GM19395 (cell line): ENCODE results near the gene ECSIT.

ENCODE experiments used
- ATAC-seq: cut with Tn5 transposase; IDR thresholded peaks from one replicate; pipeline ENCODE4 v1.9.1; 2021; ENCODE audit warnings: mild to moderate bottlenecking, moderate library complexity; ENCODE audit not compliant: unreplicated experiment

The ECSIT gene

GRCh38 chr19:11504502-11505031 is 24.4 kb downstream of the ECSIT start:
- no peak for ATAC-seq

DNA sequence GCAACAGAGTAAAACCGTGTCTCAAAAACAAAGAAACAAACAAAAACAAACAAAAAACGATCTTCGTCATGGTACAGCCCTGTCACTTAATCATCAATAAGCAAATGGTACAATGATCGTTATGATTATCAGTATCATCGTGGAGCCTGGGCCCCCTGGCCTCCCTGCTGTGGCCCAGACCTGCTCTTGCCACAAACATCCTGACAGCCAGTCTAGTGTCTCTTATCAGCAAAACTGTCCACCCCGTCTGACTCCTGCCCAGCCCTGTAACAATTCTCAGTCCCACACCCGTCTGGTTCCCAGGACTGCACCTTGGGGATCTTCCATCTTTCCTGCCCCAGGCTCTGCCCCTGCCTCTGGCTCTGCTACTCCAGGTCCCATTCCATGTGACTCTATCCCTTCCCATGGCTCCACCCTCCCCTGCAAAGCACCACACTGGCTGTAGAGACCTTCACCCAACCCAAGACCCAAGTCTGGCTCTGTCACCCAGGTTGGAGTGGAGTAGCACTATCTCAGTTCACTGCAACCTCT is 29.0 kb downstream of the ECSIT start:
- ATAC-seq, result no peak

DNA sequence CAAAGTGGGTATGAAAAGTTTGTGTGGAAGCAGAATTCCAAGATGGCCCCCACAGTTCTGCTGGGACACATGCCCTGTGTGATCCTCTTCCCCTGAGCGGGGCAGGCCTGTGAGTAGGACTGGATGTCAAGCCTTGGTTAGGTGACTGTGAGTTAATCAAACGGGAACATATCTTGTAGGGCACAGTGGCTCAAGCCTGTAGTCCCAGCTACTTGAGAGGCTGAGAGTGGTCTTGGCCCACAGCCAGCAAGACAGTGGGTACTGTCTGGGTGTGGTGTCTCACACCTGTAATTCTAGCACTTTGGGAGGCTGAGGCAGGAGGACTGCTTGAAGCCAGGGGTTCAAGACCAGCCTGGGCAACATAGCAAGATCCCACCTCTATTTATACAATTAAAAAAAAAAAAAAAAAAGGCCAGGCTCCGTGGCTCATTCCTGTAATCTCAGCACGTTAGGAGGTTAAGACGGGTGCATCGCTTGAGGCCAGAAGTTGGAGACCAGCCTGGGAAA is 29.7 kb downstream of the ECSIT start:
- no peak for ATAC-seq

DNA sequence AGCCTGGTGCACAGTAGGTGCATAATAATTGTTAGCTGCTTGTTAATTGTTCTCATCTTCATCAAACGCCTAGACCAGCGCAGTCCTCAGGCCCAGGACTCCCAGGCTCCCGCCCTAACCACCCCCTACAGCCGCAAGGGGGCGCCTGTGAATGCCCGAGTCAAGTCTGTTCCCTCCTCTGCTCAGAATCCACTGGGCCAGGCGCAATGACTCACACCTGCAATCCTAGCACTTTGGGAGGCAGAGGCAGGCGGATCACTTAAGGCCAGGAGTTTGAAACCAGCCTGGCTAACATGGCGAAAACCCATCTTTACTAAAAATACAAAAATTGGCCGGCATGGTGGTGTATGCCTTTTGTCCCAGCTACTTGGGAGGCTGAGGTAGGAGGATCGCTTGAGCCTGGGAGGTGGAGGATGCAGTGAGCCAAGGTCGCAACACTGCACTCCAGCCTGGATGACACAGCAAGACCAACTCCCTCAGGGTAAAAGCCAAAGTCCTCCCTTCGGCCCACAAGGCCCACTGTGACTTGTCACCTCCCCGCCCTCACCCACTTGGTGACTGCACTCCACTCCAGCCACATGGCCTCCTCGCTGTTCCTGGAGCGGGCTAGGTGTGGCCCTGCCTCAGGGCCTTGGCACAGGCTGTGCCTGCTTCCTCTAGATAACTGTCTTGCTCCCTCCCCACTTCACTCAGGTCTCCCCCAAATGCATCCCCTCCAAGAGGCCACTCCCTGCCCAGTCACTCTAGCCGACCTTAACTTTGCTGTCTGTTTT is 32.4 kb downstream of the ECSIT start:
- ATAC-seq, result no peak

GRCh38 chr19:11495885-11496284 is 33.0 kb downstream of the ECSIT start:
- no peak for ATAC-seq

- ATAC-seq, result no peak
These were observed 33.5 kb downstream of the ECSIT start for GRCh38 chr19:11495481-11495880.

GRCh38 chr19:11494634-11495285 is 34.2 kb downstream of the ECSIT start:
- no peak for ATAC-seq

- ATAC-seq, result no peak
These were observed 39.6 kb downstream of the ECSIT start for GRCh38 chr19:11489378-11489777.

DNA sequence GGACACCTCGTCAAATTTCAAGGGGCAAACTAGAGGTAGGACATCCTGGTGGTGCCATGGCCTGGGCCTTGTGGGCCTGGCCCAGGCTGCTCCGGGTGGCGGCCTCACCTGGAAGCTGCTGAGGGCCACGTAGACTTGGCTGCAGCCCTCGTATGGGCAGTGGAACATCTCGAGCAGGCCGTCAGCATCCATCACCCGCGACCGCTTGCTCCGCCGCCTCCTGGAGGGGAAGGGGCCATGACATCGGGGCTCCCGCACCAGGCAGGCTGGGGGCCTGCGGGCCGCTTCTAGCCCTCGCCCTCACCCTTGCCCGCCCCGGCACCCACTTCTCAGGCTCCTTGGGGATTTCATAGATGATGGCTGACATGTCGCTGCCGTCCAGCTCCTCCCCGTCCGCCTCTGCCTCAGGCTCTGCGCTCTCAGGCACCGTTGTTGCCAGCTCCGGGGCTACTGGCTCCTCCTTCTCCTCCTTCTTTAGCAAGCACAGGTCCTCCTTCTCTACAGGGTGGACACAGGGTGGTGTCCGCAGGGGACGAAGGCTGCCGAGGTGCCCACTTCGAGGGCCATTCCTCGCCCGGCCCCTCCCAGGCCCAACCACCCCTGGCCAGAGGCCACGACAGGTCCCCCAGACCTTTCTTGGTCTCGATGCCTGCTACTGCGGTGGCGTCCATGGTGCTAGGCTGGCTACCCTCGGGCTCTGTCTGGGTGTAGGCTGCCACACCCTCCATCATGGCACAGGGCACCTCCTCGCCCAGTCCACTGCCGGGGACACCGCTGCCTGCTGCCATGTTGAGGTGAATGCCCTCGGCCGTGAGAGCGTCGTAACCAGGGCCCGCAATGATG is 42.1 kb downstream of the ECSIT start:
- ATAC-seq, result no peak

DNA sequence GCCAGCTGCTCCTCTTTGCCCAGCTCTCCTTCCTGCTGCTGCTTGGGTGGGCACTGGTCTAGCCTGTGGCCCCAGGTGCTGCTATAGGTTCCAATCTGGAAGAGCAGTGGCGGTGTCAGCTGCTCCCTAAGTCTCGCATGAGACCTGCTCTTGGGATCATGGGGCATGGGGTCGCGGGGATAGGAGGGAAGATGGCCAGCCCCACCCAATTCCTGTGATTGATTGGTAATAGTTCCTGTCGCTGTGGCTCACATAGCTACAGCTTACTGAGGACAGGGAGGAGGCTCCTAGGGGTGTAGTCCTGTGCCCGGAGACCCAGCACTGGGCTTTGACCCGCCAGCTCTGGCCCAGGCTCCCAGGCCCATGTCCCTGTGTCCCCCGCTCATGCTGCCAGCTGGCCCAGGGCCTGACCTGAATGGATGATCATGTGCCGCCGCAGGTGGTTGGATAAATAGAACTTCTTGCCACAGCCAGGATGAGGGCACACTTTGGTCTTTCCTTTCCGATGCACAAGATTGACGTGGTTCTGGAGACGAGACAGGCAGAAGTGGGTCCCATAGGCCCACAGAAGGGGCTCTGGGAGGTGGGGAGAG is 43.6 kb downstream of the ECSIT start:
- no peak for ATAC-seq

- no peak for ATAC-seq
These were observed 45.4 kb downstream of the ECSIT start for GRCh38 chr19:11483366-11484111.

GRCh38 chr19:11482384-11483050 is 46.4 kb downstream of the ECSIT start:
- peak; percentile 63 for ATAC-seq

DNA sequence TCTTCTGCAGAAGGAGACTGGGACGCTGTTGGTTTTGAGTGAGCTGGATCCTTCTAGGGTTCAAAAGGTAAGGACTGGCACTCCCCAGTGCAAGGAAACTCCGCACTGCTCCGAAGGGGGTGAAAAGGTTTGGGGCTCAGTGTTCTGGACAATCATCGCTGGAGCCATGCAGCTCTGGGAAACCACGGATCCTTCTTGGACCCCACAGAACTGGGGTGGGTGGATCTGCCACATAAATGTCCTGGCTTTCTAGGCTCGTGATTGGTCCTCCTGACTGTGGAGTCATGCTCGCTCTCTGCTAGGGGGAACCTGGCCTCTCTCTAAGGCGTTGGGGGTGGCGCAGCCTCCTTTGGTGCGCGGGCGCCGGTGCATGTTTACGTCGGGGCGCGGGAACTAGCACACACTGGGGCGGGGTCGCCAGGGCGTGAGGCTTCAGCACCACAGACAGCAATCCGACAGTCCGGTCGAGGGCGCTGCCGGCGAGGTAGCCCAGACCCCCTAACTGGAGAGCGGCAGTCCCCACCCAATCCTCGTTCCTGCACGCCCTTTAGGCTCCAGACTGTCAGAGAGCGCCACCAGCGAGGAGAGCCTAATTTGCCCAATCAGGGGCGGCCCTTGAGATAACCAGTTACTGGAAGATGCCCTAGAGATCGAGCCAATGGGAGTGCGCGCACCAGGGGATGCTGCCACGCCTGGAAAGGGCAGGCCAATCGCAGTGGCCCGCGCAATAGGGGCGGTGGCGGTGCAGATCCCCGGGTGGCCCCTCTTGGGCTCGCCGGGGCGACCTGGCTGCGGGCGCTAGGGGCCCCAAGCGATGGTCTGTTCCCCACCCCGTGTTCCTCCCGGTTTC is 47.2 kb downstream of the ECSIT start:
- ATAC-seq, result peak; percentile 53

GRCh38 chr19:11480715-11481533 is 48.0 kb downstream of the ECSIT start, which contains the start of gene ELAVL3:
Gene ELAVL3 (minus strand): TSS chr19:11481046. CDS start chr19:11480608, 438 bp downstream.
- no peak for ATAC-seq

DNA sequence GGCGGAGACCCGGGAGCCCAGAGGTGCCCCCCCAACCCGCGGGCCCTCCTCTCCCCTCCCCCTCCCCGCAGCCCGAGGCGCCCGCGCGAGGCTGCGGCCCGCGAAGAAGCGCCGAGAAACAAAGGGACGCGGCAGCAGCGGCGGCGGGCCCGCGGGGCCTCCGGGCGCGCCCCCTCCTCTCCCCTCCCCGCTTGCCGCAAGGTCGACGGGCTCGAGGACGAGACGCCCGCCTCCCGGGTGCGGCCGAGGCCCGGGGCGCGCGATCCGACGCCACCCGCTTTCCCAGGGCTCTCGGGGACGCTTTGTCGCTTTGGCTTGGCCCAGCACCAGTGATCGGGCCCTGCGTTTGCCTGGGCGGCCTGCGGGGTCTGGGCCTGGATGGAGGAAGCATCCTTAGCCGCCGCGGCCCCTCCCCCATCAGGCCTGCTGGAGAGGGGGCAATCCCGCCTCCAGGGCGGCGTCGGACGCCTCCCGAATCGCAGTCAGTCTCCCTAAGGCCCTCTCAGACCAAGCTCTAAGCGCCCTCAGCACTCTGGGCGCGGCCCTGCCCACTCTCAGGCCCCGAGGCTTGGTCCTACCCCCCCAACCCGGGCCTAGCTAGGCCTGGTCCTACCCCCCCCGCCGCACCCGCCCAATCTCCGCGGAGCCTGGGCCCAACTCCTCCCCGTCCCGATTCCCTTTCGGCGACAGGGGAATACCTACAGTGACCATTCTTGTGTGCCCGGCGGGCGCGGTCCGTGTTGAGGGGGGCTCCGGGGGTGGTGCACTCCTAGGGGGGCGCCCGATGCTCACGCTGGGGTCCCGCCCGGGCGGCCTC is 48.8 kb downstream of the ECSIT start:
- no peak for ATAC-seq

DNA sequence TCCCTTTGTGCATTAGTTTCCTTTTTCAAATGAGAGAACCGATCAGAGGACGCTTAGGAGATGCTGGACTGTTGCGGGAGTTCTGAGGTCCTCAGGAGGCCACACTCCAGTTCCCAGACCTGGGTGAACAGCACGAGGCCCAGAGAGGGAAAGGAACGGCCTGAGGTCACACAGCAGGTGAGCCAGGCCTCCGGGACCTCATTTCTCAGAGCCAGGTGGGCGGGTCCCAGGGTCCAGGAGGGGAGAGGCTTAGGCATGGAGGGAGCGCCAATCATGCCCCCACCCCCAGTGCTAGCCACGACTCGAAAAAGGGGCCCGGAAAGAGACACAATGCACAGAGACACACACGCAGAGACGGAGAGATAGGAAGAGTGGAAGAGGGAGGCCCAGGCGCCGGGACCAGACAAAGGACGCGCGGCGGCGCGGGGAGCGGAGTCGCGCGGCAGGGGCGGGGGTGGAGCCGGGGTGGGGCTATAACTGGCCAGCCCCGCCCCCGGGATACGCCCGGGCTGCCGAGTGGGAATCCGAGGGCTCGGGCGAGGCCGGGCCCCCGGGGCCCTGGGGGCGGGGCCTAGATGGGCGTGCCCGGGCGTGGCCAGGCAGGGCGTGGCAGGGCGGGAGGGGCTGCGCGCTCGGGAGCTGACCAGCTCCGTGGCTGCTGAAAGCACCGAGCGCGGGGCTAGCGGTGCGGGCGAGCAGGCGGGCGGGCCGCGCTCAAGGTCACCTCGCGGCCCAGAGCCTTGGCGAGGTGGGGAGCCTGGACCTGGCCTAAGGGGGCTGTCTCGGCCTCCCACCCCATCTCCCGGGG is 49.6 kb downstream of the ECSIT start:
- ATAC-seq, result no peak
